HCEC 1CT (cell line): ENCODE data around the gene OXCT1.

Experiments
- DNase-seq: peaks from one replicate; pipeline ENCODE4 v3.0.0-alpha.2; 2017

Gene OXCT1

GRCh38 chr5:41869724-41870626 lies at the start of gene OXCT1:
OXCT1 (minus strand) TSS chr5:41870425; CDS start chr5:41870358, 67 bp downstream.
- peak; percentile 83 for DNase-seq

GRCh38 chr5:41918105-41918504 lies 47.9 kb upstream of the OXCT1 start:
- no peak for DNase-seq

GRCh38 chr5:41908374-41909079 lies 38.3 kb upstream of the OXCT1 start:
- DNase-seq, result peak; percentile 77

GRCh38 chr5:41906151-41906550 lies 35.9 kb upstream of the OXCT1 start:
- no peak for DNase-seq

- DNase-seq, result peak; percentile 100
These were observed 33.9 kb upstream of the OXCT1 start, which contains the start of gene RIMOC1 for GRCh38 chr5:41903892-41904799. RIMOC1 (plus strand) TSS chr5:41904344; CDS start chr5:41904368, 24 bp downstream.

GRCh38 chr5:41903382-41903891 lies 33.2 kb upstream of the OXCT1 start:
- DNase-seq, result no peak

- no peak for DNase-seq
These were observed 26.0 kb upstream of the OXCT1 start for GRCh38 chr5:41896230-41896629.

GRCh38 chr5:41893074-41893851 lies 23.0 kb upstream of the OXCT1 start:
- no peak for DNase-seq

- no peak for DNase-seq
These were observed 21.8 kb upstream of the OXCT1 start for GRCh38 chr5:41892031-41892430.

- DNase-seq, result no peak
These were observed 21.0 kb upstream of the OXCT1 start for GRCh38 chr5:41891066-41891707.

- no peak for DNase-seq
These were observed 15.1 kb upstream of the OXCT1 start for GRCh38 chr5:41885286-41885685.

GRCh38 chr5:41883936-41884335 lies 13.7 kb upstream of the OXCT1 start:
- DNase-seq, result no peak

GRCh38 chr5:41883243-41883642 lies 13.0 kb upstream of the OXCT1 start:
- no peak for DNase-seq

- no peak for DNase-seq
These were observed 12.5 kb upstream of the OXCT1 start for GRCh38 chr5:41882765-41883164.

GRCh38 chr5:41878643-41879478 lies 8.6 kb upstream of the OXCT1 start:
- no peak for DNase-seq

GRCh38 chr5:41878173-41878572 lies 7.9 kb upstream of the OXCT1 start:
- no peak for DNase-seq

- no peak for DNase-seq
These were observed 7.2 kb upstream of the OXCT1 start for GRCh38 chr5:41877408-41877807.

GRCh38 chr5:41876678-41877077 lies 6.5 kb upstream of the OXCT1 start:
- no peak for DNase-seq

GRCh38 chr5:41875121-41875520 lies 4.9 kb upstream of the OXCT1 start:
- DNase-seq, result no peak

- DNase-seq, result no peak
These were observed 4.4 kb upstream of the OXCT1 start for GRCh38 chr5:41874512-41875060.
